ENCODE measurements around the gene AMOTL1. TPM values are rescaled to one million over a fixed set of nuclear protein-coding genes. Genes with fewer than 3 reads are reported as not detected.
"Not testable (repeated sequence)": the region's sequence is repeated elsewhere in the genome, so short reads cannot be mapped to it uniquely, and the experiment has no call there.

Gene AMOTL1
- total RNA-seq, 1 donor from 2014 or later: 57.2 TPM

DNA sequence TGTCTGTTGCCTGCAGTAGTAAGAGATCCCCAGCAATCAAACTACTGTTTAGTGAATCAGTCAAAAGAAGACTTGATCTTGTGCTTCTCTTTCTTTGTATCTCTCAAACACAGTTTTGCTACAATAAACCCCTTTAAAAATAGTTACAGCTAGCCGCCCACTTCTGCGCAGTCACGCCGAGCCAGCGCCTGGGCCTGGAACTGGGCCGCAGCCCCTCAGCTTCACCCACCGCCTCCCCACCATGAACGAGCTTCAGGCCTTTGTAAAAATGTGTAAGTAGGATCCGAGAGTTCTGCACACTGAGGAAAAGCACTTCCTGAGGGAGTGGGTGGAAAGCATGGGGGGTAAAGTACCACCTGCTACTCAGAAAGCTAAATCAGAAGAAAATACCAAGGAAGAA lies 144.7 kb downstream of the AMOTL1 start:
- H3K9me3 ChIP-seq: no peaks in the 10 kb centered on the region
- DNase-seq: no peak
- intact Hi-C loops (cut with DNase I): no loop called here
- ATAC-seq: no peak
- no peaks in the 10 kb centered on the region for H3K27me3 ChIP-seq (ENCODE audit: low read depth)
- H3K4me3 ChIP-seq: no peak overlapping the region
- no peaks in the 10 kb centered on the region for H3K4me1 ChIP-seq
- TF ChIP-seq, protein P1, sequence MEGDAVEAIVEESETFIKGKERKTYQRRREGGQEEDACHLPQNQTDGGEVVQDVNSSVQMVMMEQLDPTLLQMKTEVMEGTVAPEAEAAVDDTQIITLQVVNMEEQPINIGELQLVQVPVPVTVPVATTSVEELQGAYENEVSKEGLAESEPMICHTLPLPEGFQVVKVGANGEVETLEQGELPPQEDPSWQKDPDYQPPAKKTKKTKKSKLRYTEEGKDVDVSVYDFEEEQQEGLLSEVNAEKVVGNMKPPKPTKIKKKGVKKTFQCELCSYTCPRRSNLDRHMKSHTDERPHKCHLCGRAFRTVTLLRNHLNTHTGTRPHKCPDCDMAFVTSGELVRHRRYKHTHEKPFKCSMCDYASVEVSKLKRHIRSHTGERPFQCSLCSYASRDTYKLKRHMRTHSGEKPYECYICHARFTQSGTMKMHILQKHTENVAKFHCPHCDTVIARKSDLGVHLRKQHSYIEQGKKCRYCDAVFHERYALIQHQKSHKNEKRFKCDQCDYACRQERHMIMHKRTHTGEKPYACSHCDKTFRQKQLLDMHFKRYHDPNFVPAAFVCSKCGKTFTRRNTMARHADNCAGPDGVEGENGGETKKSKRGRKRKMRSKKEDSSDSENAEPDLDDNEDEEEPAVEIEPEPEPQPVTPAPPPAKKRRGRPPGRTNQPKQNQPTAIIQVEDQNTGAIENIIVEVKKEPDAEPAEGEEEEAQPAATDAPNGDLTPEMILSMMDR (IDR thresholded peaks at IDR 0.05): no peak
- no peak overlapping the region for H3K27ac ChIP-seq
- no peaks in the 10 kb centered on the region for H3K36me3 ChIP-seq

DNA sequence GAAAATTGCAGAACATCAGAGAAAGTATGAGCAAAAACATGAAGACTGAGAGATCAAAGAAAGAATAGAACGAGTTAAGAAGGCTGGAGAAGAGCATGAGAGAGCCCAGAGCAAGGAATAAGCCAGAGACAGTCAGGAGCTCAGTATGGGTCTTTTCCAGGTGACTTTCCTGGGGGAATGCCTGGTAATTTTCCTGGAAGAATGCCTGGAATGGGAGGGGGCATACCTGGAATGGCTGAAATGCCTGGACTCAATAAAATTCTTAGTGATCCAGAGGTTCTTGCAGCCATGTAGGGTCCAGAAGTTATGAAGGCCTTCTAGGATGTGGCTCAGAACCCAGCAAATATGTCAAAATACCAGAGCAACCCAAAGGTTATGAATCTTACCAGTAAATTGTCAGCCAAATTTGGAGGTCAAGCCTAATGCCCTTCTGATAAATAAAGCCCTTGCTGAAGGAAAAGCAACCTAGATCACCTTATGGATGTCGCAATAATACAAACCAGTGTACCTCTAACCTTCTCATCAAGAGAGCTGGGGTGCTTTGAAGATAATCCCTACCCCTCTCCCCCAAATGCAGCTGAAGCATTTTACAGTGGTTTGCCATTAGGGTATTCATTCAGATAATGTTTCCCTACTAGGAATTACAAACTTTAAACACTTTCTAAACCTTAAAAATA lies 145.7 kb downstream of the AMOTL1 start:
- ATAC-seq; H3K27ac ChIP-seq; H3K9me3 ChIP-seq; intact Hi-C loops (cut with DNase I); H3K36me3 ChIP-seq; DNase-seq; H3K4me1 ChIP-seq; H3K4me3 ChIP-seq; H3K27me3 ChIP-seq (ENCODE audit: low read depth): not testable (repeated sequence)

DNA sequence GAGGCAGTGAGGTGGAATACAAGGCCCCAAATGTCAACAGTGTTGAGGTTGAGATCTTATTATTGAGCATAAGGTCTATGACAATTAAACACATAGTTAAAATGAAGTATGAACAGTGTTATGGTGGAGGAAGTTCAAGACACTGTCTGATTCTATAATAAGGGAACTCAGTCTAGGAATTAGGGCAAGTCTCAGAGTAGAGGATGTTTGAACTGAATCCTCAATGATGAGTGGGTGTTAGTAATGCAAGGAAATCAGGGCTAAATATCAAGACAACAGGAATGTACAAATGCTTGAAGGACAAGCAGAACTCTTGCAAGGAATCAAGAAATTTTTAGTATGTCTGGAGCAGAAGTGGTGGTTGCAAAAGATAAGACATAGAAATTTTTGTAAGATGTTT lies 152.2 kb downstream of the AMOTL1 start:
- TF ChIP-seq, protein P1 (IDR thresholded peaks at IDR 0.05): no peak
- no peak for ATAC-seq
- intact Hi-C loops (cut with DNase I): no loop called here

DNA sequence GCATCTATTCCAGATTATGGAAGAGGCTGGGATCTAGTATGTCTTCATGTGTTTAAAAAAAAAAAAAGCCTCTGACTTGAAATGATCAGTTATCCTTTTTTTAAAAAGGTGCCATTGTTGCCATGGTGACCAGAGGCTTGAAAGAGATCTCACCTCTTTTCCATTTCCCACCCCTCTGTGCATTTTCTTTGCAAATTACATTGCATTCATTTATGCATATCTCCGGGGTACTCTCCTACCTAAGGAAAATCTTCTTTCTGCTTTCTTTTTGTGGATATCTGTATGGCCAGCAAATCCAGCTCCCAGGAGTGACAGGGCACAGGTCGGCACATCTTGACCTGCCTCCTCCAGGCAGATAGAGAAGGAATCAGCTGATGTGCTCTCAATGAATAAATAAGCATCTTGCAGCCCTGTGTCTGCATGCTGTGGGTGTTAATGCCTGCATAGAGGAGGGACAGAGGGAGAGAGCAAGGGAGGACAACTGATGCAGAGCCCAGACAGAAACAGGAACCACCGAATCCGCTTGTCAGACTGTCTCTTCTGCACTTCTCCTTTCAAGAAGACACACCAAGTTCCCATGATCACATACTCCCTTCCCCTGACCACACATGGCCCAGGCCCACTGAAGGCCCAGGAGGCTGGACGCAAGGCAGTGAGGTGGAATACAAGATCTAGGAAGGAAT lies 154.3 kb downstream of the AMOTL1 start:
- peaks cover 36% of the 10 kb centered on the region for H3K4me1 ChIP-seq
- ATAC-seq (peak in 1 of 2 donors; percentile 52), DNase-seq (no peak)
- TF ChIP-seq, protein P1 (IDR thresholded peaks at IDR 0.05): no peak
- no peak overlapping the region for H3K4me3 ChIP-seq
- no peaks in the 10 kb centered on the region for H3K27me3 ChIP-seq (ENCODE audit: low read depth)
- H3K36me3 ChIP-seq: no peaks in the 10 kb centered on the region
- H3K9me3 ChIP-seq: no peaks in the 10 kb centered on the region
- intact Hi-C loops (cut with DNase I): no loop called here
- no peak overlapping the region for H3K27ac ChIP-seq

More for the DNA sequence above, 152.2 kb downstream of the AMOTL1 start:
- H3K4me3 ChIP-seq: no peak overlapping the region
- DNase-seq: no peak
- H3K27ac ChIP-seq: no peak overlapping the region
- H3K4me1 ChIP-seq: peaks cover 16% of the 10 kb centered on the region
- H3K36me3 ChIP-seq: no peaks in the 10 kb centered on the region
- no peaks in the 10 kb centered on the region for H3K9me3 ChIP-seq
- no peaks in the 10 kb centered on the region for H3K27me3 ChIP-seq (ENCODE audit: low read depth)

DNA sequence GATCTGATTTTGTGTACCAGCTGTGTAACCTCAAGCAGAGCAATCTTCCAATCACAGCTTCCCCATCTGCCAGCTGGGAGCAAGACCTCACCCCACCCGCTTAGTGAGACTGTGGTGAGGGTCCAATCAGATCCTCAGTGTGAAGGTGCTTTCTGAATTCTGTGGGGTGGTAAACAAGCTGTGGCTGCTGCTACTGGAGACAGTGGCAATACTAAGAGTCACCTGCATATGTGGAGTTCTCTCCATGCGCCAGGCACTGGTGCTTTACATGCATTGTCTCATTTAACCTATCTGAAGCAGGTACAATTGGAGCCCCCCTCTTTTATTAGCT lies 154.8 kb downstream of the AMOTL1 start:
- no peaks in the 10 kb centered on the region for H3K27me3 ChIP-seq (ENCODE audit: low read depth)
- ATAC-seq (no peak), DNase-seq (no peak)
- H3K4me3 ChIP-seq: no peak overlapping the region
- H3K9me3 ChIP-seq: no peaks in the 10 kb centered on the region
- no peaks in the 10 kb centered on the region for H3K36me3 ChIP-seq
- no peak overlapping the region for H3K27ac ChIP-seq
- intact Hi-C loops (cut with DNase I): no loop called here
- TF ChIP-seq, protein P1 (IDR thresholded peaks at IDR 0.05): no peak
- peaks cover 41% of the 10 kb centered on the region for H3K4me1 ChIP-seq

DNA sequence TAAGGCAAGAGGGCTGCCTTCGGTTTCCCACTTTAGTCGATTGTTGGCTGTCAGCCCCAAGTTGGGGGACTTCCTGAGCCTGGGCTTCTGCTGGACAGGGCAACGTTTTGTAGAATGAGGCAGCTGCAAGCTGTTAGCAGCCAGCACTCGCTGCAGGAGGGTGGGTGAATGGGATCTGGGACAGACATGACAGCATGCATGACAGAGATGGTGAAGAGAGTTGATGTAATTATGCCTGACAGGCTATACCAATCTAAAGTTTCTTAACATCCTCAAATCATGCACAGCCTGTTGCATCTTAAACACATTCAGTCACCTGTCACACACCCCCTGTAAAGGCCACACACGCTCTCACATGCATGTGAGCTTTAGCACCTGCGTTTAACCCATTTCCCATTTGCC lies 156.0 kb downstream of the AMOTL1 start:
- Histone ChIP-seq H3K4me1 (peaks cover 49% of the 10 kb centered on the region), H3K27ac (peak overlapping the region; percentile 5), H3K36me3 (no peaks in the 10 kb centered on the region), H3K9me3 (no peaks in the 10 kb centered on the region), H3K27me3 (ENCODE audit: low read depth) (no peaks in the 10 kb centered on the region), H3K4me3 (no peak overlapping the region)
- TF ChIP-seq, protein P1 (IDR thresholded peaks at IDR 0.05): no peak
- no peak for DNase-seq
- intact Hi-C loops (cut with DNase I): no loop called here
- ATAC-seq: no peak

Measured in lower lobe of right lung (tissue), 2 donors.